HG03135 (cell line): Measurements from ENCODE around the gene PTGES2.
"Not testable (repeated sequence)": the region's sequence is repeated elsewhere in the genome, so short reads cannot be mapped to it uniquely, and the experiment has no call there.

Experiments
- ATAC-seq: cut with Tn5 transposase; IDR thresholded peaks from one replicate; pipeline ENCODE4 v1.9.1; 2021; ENCODE audit warnings: mild to moderate bottlenecking, moderate library complexity; ENCODE audit not compliant: unreplicated experiment

Gene PTGES2

GRCh38 chr9:128139621-128140020 is 12.1 kb upstream of the PTGES2 start:
- no peak for ATAC-seq

- no peak for ATAC-seq
Observed at GRCh38 chr9:128138001-128138400, 10.5 kb upstream of the PTGES2 start.

GRCh38 chr9:128136816-128137793 is 9.6 kb upstream of the PTGES2 start:
- ATAC-seq: no peak

- not testable (repeated sequence) for ATAC-seq
Observed at GRCh38 chr9:128135561-128135960, 8.0 kb upstream of the PTGES2 start.

GRCh38 chr9:128132139-128132538 is 4.6 kb upstream of the PTGES2 start:
- not testable (repeated sequence) for ATAC-seq

- ATAC-seq: not testable (repeated sequence)
Observed at GRCh38 chr9:128131346-128131745, 3.8 kb upstream of the PTGES2 start.

GRCh38 chr9:128130651-128131050 is 3.1 kb upstream of the PTGES2 start:
- ATAC-seq: not testable (repeated sequence)

- not testable (repeated sequence) for ATAC-seq
Observed at GRCh38 chr9:128129976-128130590, 2.6 kb upstream of the PTGES2 start.

- no peak for ATAC-seq
Observed at GRCh38 chr9:128128836-128129590, 1.5 kb upstream of the PTGES2 start.

- ATAC-seq: peak; percentile 74
Observed at GRCh38 chr9:128127990-128128835, 684 bp upstream of the PTGES2 start.

GRCh38 chr9:128125580-128126354 is 1.8 kb downstream of the PTGES2 start:
- ATAC-seq: no peak

- ATAC-seq: no peak
Observed at GRCh38 chr9:128124873-128125579, 2.5 kb downstream of the PTGES2 start.

- no peak for ATAC-seq
Observed at GRCh38 chr9:128124451-128124850, 3.1 kb downstream of the PTGES2 start.

- no peak for ATAC-seq
Observed at GRCh38 chr9:128123451-128124080, 4.0 kb downstream of the PTGES2 start.

- ATAC-seq: no peak
Observed at GRCh38 chr9:128122809-128123175, 4.7 kb downstream of the PTGES2 start.

- no peak for ATAC-seq
Observed at GRCh38 chr9:128121924-128122808, 5.4 kb downstream of the PTGES2 start.

- no peak for ATAC-seq
Observed at GRCh38 chr9:128121466-128121810, 6.1 kb downstream of the PTGES2 start.
